ENCODE measurements around the gene DYRK3.

Gene DYRK3

GRCh38 chr1:206690516-206690915 lies 55.2 kb downstream of the DYRK3 start:
- Histone ChIP-seq H3K36me3 (peaks cover 17% of the 10 kb centered on the region), H3K27ac (no peak overlapping the region), H3K4me1 (ENCODE audit: control insufficient read depth in 1 of 2, insufficient read depth in 1 of 2, low read depth in 1 of 2, low read length in 1 of 2) (peaks cover 64 to 75% of the 10 kb centered on the region in 2 experiments), H3K4me3 (ENCODE audit: low read depth in 1 of 2, low read length in 1 of 2) (no peak overlapping the region), H3K9me3 (no peaks in the 10 kb centered on the region), H3K27me3 (no peaks in the 10 kb centered on the region)
- no peak for TF ChIP-seq CTCF (IDR thresholded peaks at IDR 0.05)

GRCh38 chr1:206691604-206692003 lies 56.3 kb downstream of the DYRK3 start:
- Histone ChIP-seq H3K4me3 (ENCODE audit: low read depth in 1 of 2, low read length in 1 of 2) (no peak overlapping the region), H3K9me3 (no peaks in the 10 kb centered on the region), H3K4me1 (ENCODE audit: control insufficient read depth in 1 of 2, insufficient read depth in 1 of 2, low read depth in 1 of 2, low read length in 1 of 2) (peaks cover 71 to 82% of the 10 kb centered on the region in 2 experiments), H3K27me3 (no peaks in the 10 kb centered on the region), H3K27ac (peak overlapping the region; percentile 13), H3K36me3 (peaks cover 17% of the 10 kb centered on the region)
- TF ChIP-seq CTCF (IDR thresholded peaks at IDR 0.05): no peak

- H3K4me3 ChIP-seq (ENCODE audit: low read depth in 1 of 2, low read length in 1 of 2): no peak overlapping the region
- no peaks in the 10 kb centered on the region for H3K9me3 ChIP-seq
- no peak overlapping the region for H3K27ac ChIP-seq
- H3K27me3 ChIP-seq: no peaks in the 10 kb centered on the region
- peaks cover 71 to 82% of the 10 kb centered on the region in 2 experiments for H3K4me1 ChIP-seq (ENCODE audit: control insufficient read depth in 1 of 2, insufficient read depth in 1 of 2, low read depth in 1 of 2, low read length in 1 of 2)
- no peak for TF ChIP-seq CTCF (IDR thresholded peaks at IDR 0.05)
- H3K36me3 ChIP-seq: peaks cover 17% of the 10 kb centered on the region
Observed at GRCh38 chr1:206693029-206693428, 57.7 kb downstream of the DYRK3 start.

- H3K27ac ChIP-seq: no peak overlapping the region
- TF ChIP-seq CTCF (IDR thresholded peaks at IDR 0.05): no peak
- H3K4me1 ChIP-seq (ENCODE audit: control insufficient read depth in 1 of 2, insufficient read depth in 1 of 2, low read depth in 1 of 2, low read length in 1 of 2): peaks cover 71 to 82% of the 10 kb centered on the region in 2 experiments
- no peak overlapping the region for H3K4me3 ChIP-seq (ENCODE audit: low read depth in 1 of 2, low read length in 1 of 2)
- H3K9me3 ChIP-seq: no peaks in the 10 kb centered on the region
- H3K36me3 ChIP-seq: peaks cover 17% of the 10 kb centered on the region
- H3K27me3 ChIP-seq: no peaks in the 10 kb centered on the region
Observed at GRCh38 chr1:206693592-206693991, 58.3 kb downstream of the DYRK3 start.

GRCh38 chr1:206694171-206695124 lies 59.1 kb downstream of the DYRK3 start:
- Histone ChIP-seq H3K9me3 (no peaks in the 10 kb centered on the region), H3K36me3 (peaks cover 17% of the 10 kb centered on the region), H3K27ac (no peak overlapping the region), H3K27me3 (no peaks in the 10 kb centered on the region), H3K4me3 (ENCODE audit: low read depth in 1 of 2, low read length in 1 of 2) (no peak overlapping the region), H3K4me1 (ENCODE audit: control insufficient read depth in 1 of 2, insufficient read depth in 1 of 2, low read depth in 1 of 2, low read length in 1 of 2) (peaks cover 76 to 86% of the 10 kb centered on the region in 2 experiments)
- no peak for TF ChIP-seq CTCF (IDR thresholded peaks at IDR 0.05)
